CD4-positive, alpha-beta T cell (primary cell): ENCODE data around the gene KANK4. TPM values are rescaled to one million over a fixed set of nuclear protein-coding genes. Genes with fewer than 3 reads are reported as not detected.

Experiments
- ATAC-seq: fragments of 200-7000 bp; cut with Tn5 transposase; one replicate; pipeline ENCODE4 v1.10.0; 2022; ENCODE audit warnings: mild to moderate bottlenecking; ENCODE audit not compliant: poor library complexity
- CTCF ChIA-PET: fragments of 350-600 bp; sonication (Branson Sonifier 250); formaldehyde crosslinking; loops from one replicate; lab custom pipeline; 2021; ENCODE audit warnings: antibody characterized with exemption, inconsistent platforms; lab: Charles Lee
- POLR2A ChIA-PET: fragments of 350-600 bp; sonication (Branson Sonifier 250); formaldehyde crosslinking; loops from one replicate; lab custom pipeline; 2021; ENCODE audit warnings: antibody characterized with exemption, inconsistent platforms; lab: Charles Lee
- DNase-seq, 14 experiments: peaks; one replicate each; pipeline ENCODE4 v3.0.0-alpha.2; 2013 to 2020; ENCODE audit warnings: mixed read lengths in 2 of 14
- H3K27ac ChIP-seq, 2 donors: one replicate each; pipeline versions ENCODE4 v1.5.1 to v1.7.0; 2013; ENCODE audit warnings: low read length in 2 of 2, low read depth in 1 of 2, mild to moderate bottlenecking in 1 of 2
- H3K27me3 ChIP-seq, 2 experiments: 1 replicate in 1 of 2; 2 replicates in 1 of 2; pipeline versions ENCODE4 v1.6.1 to v1.7.0; 2013; ENCODE audit warnings: low read length in 2 of 2, control low read depth in 1 of 2, mild to moderate bottlenecking in 1 of 2, moderate library complexity in 1 of 2; ENCODE audit not compliant: insufficient read depth in 2 of 2, control insufficient read depth in 1 of 2
- H3K36me3 ChIP-seq: one replicate; pipeline ENCODE4 v1.6.1; 2013; ENCODE audit warnings: low read length, control low read depth; ENCODE audit not compliant: insufficient read depth
- H3K4me1 ChIP-seq: one replicate; pipeline ENCODE4 v1.6.1; 2013; ENCODE audit warnings: low read length, control low read depth; ENCODE audit not compliant: insufficient read depth
- H3K4me3 ChIP-seq: one replicate; pipeline ENCODE4 v1.5.1; 2013; ENCODE audit warnings: mild to moderate bottlenecking, low read length, moderate library complexity
- H3K9me3 ChIP-seq, 2 experiments: 1 replicate in 1 of 2; 2 replicates in 1 of 2; pipeline versions ENCODE4 v1.6.1 to v1.7.0; 2013; ENCODE audit warnings: low read length in 2 of 2, mild to moderate bottlenecking in 2 of 2, control low read depth in 1 of 2, moderate library complexity in 1 of 2; ENCODE audit not compliant: control insufficient read depth in 1 of 2, insufficient read depth in 1 of 2
- H3K27ac Mint-ChIP-seq: one replicate; pipeline ENCODE4 v1.8.0; 2020; ENCODE audit warnings: mixed read lengths
- H3K27me3 Mint-ChIP-seq: one replicate; pipeline ENCODE4 v1.8.0; 2021; ENCODE audit warnings: mixed read lengths
- H3K36me3 Mint-ChIP-seq: one replicate; pipeline ENCODE4 v1.8.0; 2021; ENCODE audit warnings: low read depth, mixed read lengths
- H3K4me1 Mint-ChIP-seq: one replicate; pipeline ENCODE4 v1.8.0; 2021; ENCODE audit warnings: low read depth, mixed read lengths
- H3K4me3 Mint-ChIP-seq: one replicate; pipeline ENCODE4 v1.8.0; 2020; ENCODE audit warnings: mild to moderate bottlenecking, mixed read lengths
- H3K9me3 Mint-ChIP-seq: one replicate; pipeline ENCODE4 v1.8.0; 2020; ENCODE audit warnings: mixed read lengths
- CTCF ChIP-seq: fragments of 200-600 bp; IDR thresholded peaks from one replicate; pipeline ENCODE4 v1.8.0; 2022; ENCODE audit warnings: antibody characterized with exemption, mild to moderate bottlenecking
- intact Hi-C, 2 experiments: fragments of 100-400 bp; cut with DNase I in 1 of 2; cut with micrococcal nuclease in 1 of 2; formaldehyde crosslinking; loops; one replicate each; pipeline versions ENCODE4 v1.15.1 to v1.9.0; 2023 to 2025; cut with DNase I, micrococcal nuclease
- total RNA-seq, 174 experiments: library from RNA in 2 of 174; stranded (reverse) in 2 of 174; gene quantifications; one replicate each; pipeline ENCODE4 v1.2.3 and lab custom pipeline; 2021 to 2026

Gene KANK4
- total RNA-seq, 2 experiments from 2014 or later: not detected

GRCh38 chr1:62198069-62198780, 121.0 kb downstream of the KANK4 start:
- Mint-ChIP-seq H3K27me3 (peaks cover 41% of the 10 kb centered on the region), H3K4me1 (peaks cover 5% of the 10 kb centered on the region), H3K27ac (no peak overlapping the region), H3K4me3 (no peak overlapping the region), H3K36me3 (no peaks in the 10 kb centered on the region), H3K9me3 (no peaks in the 10 kb centered on the region)
- DNase-seq (no peak), ATAC-seq (no peak)
- Histone ChIP-seq H3K4me1 (no peaks in the 10 kb centered on the region), H3K4me3 (no peak overlapping the region), H3K27ac (no peak overlapping the region), H3K27me3 (peaks cover 28 to 42% of the 10 kb centered on the region in 2 experiments), H3K36me3 (no peaks in the 10 kb centered on the region), H3K9me3 (no peaks in the 10 kb centered on the region)
- CTCF ChIA-PET: interaction anchor here (1.1 kb wide), 1 partner anchor 22 kb away, joined by 3 read pairs; no protein-coding TSS in a partner anchor
- TF ChIP-seq CTCF: no peak
- intact Hi-C loops: no loop called here
- POLR2A ChIA-PET: no interaction called here

- CTCF ChIA-PET: no interaction called here
- ATAC-seq (no peak), DNase-seq (no peak)
- Histone ChIP-seq H3K36me3 (no peaks in the 10 kb centered on the region), H3K27ac (no peak overlapping the region), H3K4me3 (no peak overlapping the region), H3K9me3 (no peaks in the 10 kb centered on the region), H3K4me1 (no peaks in the 10 kb centered on the region), H3K27me3 (peaks cover 30 to 42% of the 10 kb centered on the region in 2 experiments)
- intact Hi-C loops: no loop called here
- H3K36me3 Mint-ChIP-seq: no peaks in the 10 kb centered on the region
- POLR2A ChIA-PET: no interaction called here
- no peaks in the 10 kb centered on the region for H3K9me3 Mint-ChIP-seq
- TF ChIP-seq CTCF: no peak
- H3K4me1 Mint-ChIP-seq: peaks cover 5% of the 10 kb centered on the region
- H3K27ac Mint-ChIP-seq: no peak overlapping the region
- H3K27me3 Mint-ChIP-seq: peaks cover 48% of the 10 kb centered on the region
- no peak overlapping the region for H3K4me3 Mint-ChIP-seq
Measured at GRCh38 chr1:62196086-62196690, 123.0 kb downstream of the KANK4 start.

GRCh38 chr1:62194651-62195544, 124.3 kb downstream of the KANK4 start, which contains the start of gene L1TD1:
L1TD1 (plus strand) TSS chr1:62194849; CDS start chr1:62206629, 11,780 bp downstream.
- H3K4me3 ChIP-seq: no peak within 1 kb of the TSS
- no peak for ATAC-seq

More at GRCh38 chr1:62194651-62195544, 124.3 kb downstream of the KANK4 start, which contains the start of gene L1TD1:
- H3K4me3 Mint-ChIP-seq: no peak within 1 kb of the TSS
- no peaks in the 10 kb centered on the region for H3K9me3 Mint-ChIP-seq
- H3K4me1 Mint-ChIP-seq: peaks cover 5% of the 10 kb centered on the region
- Histone ChIP-seq H3K27me3 (peaks cover 30 to 42% of the 10 kb centered on the region in 2 experiments), H3K36me3 (no peaks in the 10 kb centered on the region), H3K4me1 (no peaks in the 10 kb centered on the region), H3K27ac (no peak within 1 kb of the TSS), H3K9me3 (no peaks in the 10 kb centered on the region)
- CTCF ChIA-PET: no interaction called here
- H3K27me3 Mint-ChIP-seq: peaks cover 48% of the 10 kb centered on the region
- DNase-seq: no peak
- POLR2A ChIA-PET: no interaction called here
- intact Hi-C loops: no loop called here
- no peaks in the 10 kb centered on the region for H3K36me3 Mint-ChIP-seq
- TF ChIP-seq CTCF: no peak
- H3K27ac Mint-ChIP-seq: no peak within 1 kb of the TSS
